Pancreas (tissue), 10 donors: Measurements from ENCODE around the gene RTCB. TPM values are rescaled to one million over a fixed set of nuclear protein-coding genes. Genes with fewer than 3 reads are reported as not detected.
"Not testable (repeated sequence)": the region's sequence is repeated elsewhere in the genome, so short reads cannot be mapped to it uniquely, and the experiment has no call there.

ENCODE experiments used
- ATAC-seq, 4 donors: fragments of 200-7000 bp; cut with Tn5 transposase; one replicate each; pipeline versions ENCODE4 v1.8.0 to v1.9.1; 2020; ENCODE audit warnings: mild to moderate bottlenecking in 4 of 4, moderate library complexity in 4 of 4
- DNase-seq, 6 donors: peaks; one replicate each; pipeline ENCODE4 v3.0.0-alpha.2; 2020
- FAIRE-seq: peaks from 2 replicates; lab custom pipeline; 2012; peaks lifted over from hg19 to GRCh38; lab: Jason Lieb, UNC
- H3K27ac ChIP-seq, 4 donors: fragments of 200-600 bp; sonication (generic); 1 replicate in 3 of 4; 2 replicates in 1 of 4; pipeline versions ENCODE4 v1.5.0 to v1.8.0; 2020
- H3K27me3 ChIP-seq, 4 donors: fragments of 200-600 bp; one replicate each; pipeline ENCODE4 v1.8.0; 2021
- H3K36me3 ChIP-seq, 3 donors: fragments of 200-600 bp; sonication (generic) in 1 of 3; one replicate each; pipeline versions ENCODE4 v1.5.0 to v1.8.0; 2020 to 2021
- H3K4me1 ChIP-seq, 3 donors: fragments of 200-600 bp; one replicate each; pipeline ENCODE4 v1.8.0; 2021
- H3K4me3 ChIP-seq, 4 donors: fragments of 200-600 bp; sonication (generic) in 2 of 4; one replicate each; pipeline versions ENCODE4 v1.5.0 to v1.8.0; 2020 to 2021
- H3K9me3 ChIP-seq, 4 donors: fragments of 200-600 bp; one replicate each; pipeline ENCODE4 v1.8.0; 2021
- CTCF ChIP-seq, 4 donors: fragments of 200-600 bp; sonication (generic) in 3 of 4; IDR thresholded peaks; one replicate each; pipeline versions ENCODE4 v1.5.0 to v1.8.0; 2021; ENCODE audit warnings: antibody characterized with exemption in 4 of 4
- WGBS, 2 donors: extraction: QIAGEN DNeasy Blood & Tissue Kit; methylation state at CpG; one replicate each; pipeline ENCODE4 v1.1.7; 2013; 5-methylcytosine and 5-hydroxymethylcytosine counted together
- intact Hi-C, 3 donors: fragments of 100-400 bp; cut with DNase I; formaldehyde crosslinking; loops; one replicate each; pipeline versions ENCODE4 v1.11.1 to v1.14.2; 2022
- polyA plus RNA-seq, 2 donors: library from polyadenylated mRNA; stranded (reverse); fragments of 200-250 nt; gene quantifications; one replicate each; pipeline ENCODE4 v1.2.3, GENCODE V29; 2013
- total RNA-seq, 6 donors: library from RNA; stranded (reverse); fragmentation: NEBNext Ultra II Directional in 4 of 6; extraction: Animal tissue kit (Norgen Biotek cat#: 25700) in 4 of 6; gene quantifications; one replicate each; pipeline versions ENCODE4 v1.2.1 to v1.2.4, GENCODE V29; 2021 to 2023
- donor health status: healthy with polysubstance abuse.
- donor health status: DM: no; HTN: no; CAD: no; lungs with moderate emphysema.
- donor health status: DM: no; HTN: no; CAD: no.
- donor health status: control.
- donor health status: control.
- donor health status: Bipolar disorder and iron deficiency.
- donor health status: DM: yes; HTN: yes; CAD: no.
- donor health status: DM: no; HTN: no; CAD: no.
- donor health status: DM: no; HTN: no; CAD: no.
- donor health status: DM: yes; HTN: yes; CAD: no.

Gene RTCB
- total and polyA plus RNA-seq, 8 donors, result 15.1 to 42.6 (median 30.6) TPM

- intact Hi-C loops, result no loop called here
- H3K36me3 ChIP-seq, result no peaks in the 10 kb centered on the region
- H3K9me3 ChIP-seq, result no peaks in the 10 kb centered on the region
- no peak for FAIRE-seq
- no peak for TF ChIP-seq CTCF (IDR thresholded peaks at IDR 0.05)
- H3K4me3 ChIP-seq, result no peak overlapping the region
- H3K27ac ChIP-seq, result no peak overlapping the region
- DNase-seq, result peak in 1 of 6 donors; percentile 50
- ATAC-seq, result no peak
- no peaks in the 10 kb centered on the region for H3K27me3 ChIP-seq
- WGBS, 2 donors, result 74 to 88% methylated on average over 30 of the region's 30 CpGs
- no peaks in the 10 kb centered on the region for H3K4me1 ChIP-seq
These were observed 57.4 kb downstream of the RTCB start for GRCh38 chr22:32354360-32355351.

GRCh38 chr22:32353840-32354239 is 58.2 kb downstream of the RTCB start:
- Histone ChIP-seq H3K36me3 (no peaks in the 10 kb centered on the region), H3K27ac (no peak overlapping the region), H3K9me3 (no peaks in the 10 kb centered on the region), H3K27me3 (no peaks in the 10 kb centered on the region), H3K4me3 (no peak overlapping the region), H3K4me1 (no peaks in the 10 kb centered on the region)
- FAIRE-seq (no peak), DNase-seq (peak in 1 of 6 donors; percentile 41), ATAC-seq (no peak)
- intact Hi-C loops, result no loop called here
- 74 to 81% methylated on average over 6 to 19 of the region's 19 CpGs for WGBS, 2 donors
- no peak for TF ChIP-seq CTCF (IDR thresholded peaks at IDR 0.05)

- no peak for ATAC-seq
- TF ChIP-seq CTCF (IDR thresholded peaks at IDR 0.05), result no peak
- intact Hi-C loops, result no loop called here
- Histone ChIP-seq H3K27me3 (no peaks in the 10 kb centered on the region), H3K4me3 (no peak overlapping the region), H3K9me3 (no peaks in the 10 kb centered on the region), H3K27ac (no peak overlapping the region), H3K4me1 (no peaks in the 10 kb centered on the region), H3K36me3 (no peaks in the 10 kb centered on the region)
- DNase-seq, result peak in 1 of 6 donors; percentile 43
- 82 to 90% methylated on average over 28 of the region's 28 CpGs for WGBS, 2 donors
- no peak for FAIRE-seq
These were observed 58.8 kb downstream of the RTCB start for GRCh38 chr22:32353292-32353691.

- H3K36me3 ChIP-seq, result no peaks in the 10 kb centered on the region
- 79 to 90% methylated on average over 14 of the region's 14 CpGs for WGBS, 2 donors
- DNase-seq (no peak), ATAC-seq (no peak), FAIRE-seq (no peak)
- H3K4me1 ChIP-seq, result no peaks in the 10 kb centered on the region
- H3K27ac ChIP-seq, result no peak overlapping the region
- intact Hi-C loops, result no loop called here
- H3K27me3 ChIP-seq, result no peaks in the 10 kb centered on the region
- TF ChIP-seq CTCF (IDR thresholded peaks at IDR 0.05), result no peak
- no peaks in the 10 kb centered on the region for H3K9me3 ChIP-seq
- H3K4me3 ChIP-seq, result no peak overlapping the region
These were observed 59.4 kb downstream of the RTCB start for GRCh38 chr22:32352681-32353080.

- H3K27me3 ChIP-seq, intact Hi-C loops, H3K4me1 ChIP-seq, H3K27ac ChIP-seq, H3K9me3 ChIP-seq, DNase-seq, ATAC-seq, FAIRE-seq, H3K36me3 ChIP-seq, H3K4me3 ChIP-seq: not testable (repeated sequence)
- 87 to 95% methylated on average over 1 of the region's 1 CpG for WGBS, 2 donors
These were observed 60.2 kb downstream of the RTCB start for GRCh38 chr22:32351875-32352274.
